Measurements from ENCODE around the gene C16orf78. TPM values are rescaled to one million over a fixed set of nuclear protein-coding genes. Genes with fewer than 3 reads are reported as not detected.

Gene C16orf78
- polyA plus RNA-seq, 1 donor from 2014 or later: not detected

GRCh38 chr16:49337814-49338350, 35.7 kb upstream of the C16orf78 start:
- Histone ChIP-seq H3K9ac (ENCODE audit: low read length) (no peak overlapping the region), H3K9me3 (ENCODE audit: low read length) (no peaks in the 10 kb centered on the region), H3K79me2 (replicated peaks; ENCODE audit: insufficient read depth, low read length) (no peaks in the 10 kb centered on the region), H3K4me2 (ENCODE audit: low read length) (no peak overlapping the region), H3K9me2 (ENCODE audit: insufficient read depth, low read length) (no peaks in the 10 kb centered on the region), H4K20me1 (ENCODE audit: insufficient read depth) (no peaks in the 10 kb centered on the region), H3K27me3 (ENCODE audit: insufficient read depth, low read depth, low read length) (no peaks in the 10 kb centered on the region), H3K4me3 (ENCODE audit: low read length) (no peak overlapping the region), H2AFZ (ENCODE audit: low read depth, low read length) (no peak overlapping the region), H3F3A (ENCODE audit: insufficient read depth, low read length, poor library complexity, severe bottlenecking) (no peaks in the 10 kb centered on the region), H3K27ac (ENCODE audit: low read length) (no peak overlapping the region), H3K36me3 (ENCODE audit: insufficient read depth, low read length) (no peaks in the 10 kb centered on the region)
- TF ChIP-seq POLR2AphosphoS5 (IDR thresholded peaks at IDR 0.05): no peak
- no peak for TF ChIP-seq MXI1 (conservative IDR thresholded peaks at IDR 0.05; ENCODE audit: poor library complexity, severe bottlenecking)
- TF ChIP-seq RAD21 (conservative IDR thresholded peaks at IDR 0.05): no peak
- no peak for TF ChIP-seq TAF1 (IDR thresholded peaks at IDR 0.05; ENCODE audit: low read depth)
- TF ChIP-seq SMC3 (conservative IDR thresholded peaks at IDR 0.05; ENCODE audit: poor library complexity): no peak
- no peak for TF ChIP-seq REST (IDR thresholded peaks at IDR 0.05; ENCODE audit: borderline replicate concordance)
- no peak for TF ChIP-seq EZH2 (IDR thresholded peaks at IDR 0.05; ENCODE audit: borderline replicate concordance, insufficient read depth, low read length, poor library complexity, severe bottlenecking)
- TF ChIP-seq, protein P1, sequence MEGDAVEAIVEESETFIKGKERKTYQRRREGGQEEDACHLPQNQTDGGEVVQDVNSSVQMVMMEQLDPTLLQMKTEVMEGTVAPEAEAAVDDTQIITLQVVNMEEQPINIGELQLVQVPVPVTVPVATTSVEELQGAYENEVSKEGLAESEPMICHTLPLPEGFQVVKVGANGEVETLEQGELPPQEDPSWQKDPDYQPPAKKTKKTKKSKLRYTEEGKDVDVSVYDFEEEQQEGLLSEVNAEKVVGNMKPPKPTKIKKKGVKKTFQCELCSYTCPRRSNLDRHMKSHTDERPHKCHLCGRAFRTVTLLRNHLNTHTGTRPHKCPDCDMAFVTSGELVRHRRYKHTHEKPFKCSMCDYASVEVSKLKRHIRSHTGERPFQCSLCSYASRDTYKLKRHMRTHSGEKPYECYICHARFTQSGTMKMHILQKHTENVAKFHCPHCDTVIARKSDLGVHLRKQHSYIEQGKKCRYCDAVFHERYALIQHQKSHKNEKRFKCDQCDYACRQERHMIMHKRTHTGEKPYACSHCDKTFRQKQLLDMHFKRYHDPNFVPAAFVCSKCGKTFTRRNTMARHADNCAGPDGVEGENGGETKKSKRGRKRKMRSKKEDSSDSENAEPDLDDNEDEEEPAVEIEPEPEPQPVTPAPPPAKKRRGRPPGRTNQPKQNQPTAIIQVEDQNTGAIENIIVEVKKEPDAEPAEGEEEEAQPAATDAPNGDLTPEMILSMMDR (IDR thresholded peaks at IDR 0.05; ENCODE audit: poor library complexity, severe bottlenecking): no peak
- no peak for TF ChIP-seq EP300 (conservative IDR thresholded peaks at IDR 0.05; ENCODE audit: poor library complexity, severe bottlenecking)

GRCh38 chr16:49338611-49339265, 34.9 kb upstream of the C16orf78 start:
- TF ChIP-seq EZH2 (IDR thresholded peaks at IDR 0.05; ENCODE audit: borderline replicate concordance, insufficient read depth, low read length, poor library complexity, severe bottlenecking) (no peak), SMC3 (conservative IDR thresholded peaks at IDR 0.05; ENCODE audit: poor library complexity) (no peak), EP300 (conservative IDR thresholded peaks at IDR 0.05; ENCODE audit: poor library complexity, severe bottlenecking) (no peak), TAF1 (IDR thresholded peaks at IDR 0.05; ENCODE audit: low read depth) (no peak), MXI1 (conservative IDR thresholded peaks at IDR 0.05; ENCODE audit: poor library complexity, severe bottlenecking) (no peak), REST (IDR thresholded peaks at IDR 0.05; ENCODE audit: borderline replicate concordance) (no peak), RAD21 (conservative IDR thresholded peaks at IDR 0.05) (no peak), POLR2AphosphoS5 (IDR thresholded peaks at IDR 0.05) (no peak)
- TF ChIP-seq, protein P1 (IDR thresholded peaks at IDR 0.05; ENCODE audit: poor library complexity, severe bottlenecking): no peak

More at GRCh38 chr16:49338611-49339265, 34.9 kb upstream of the C16orf78 start:
- Histone ChIP-seq H4K20me1 (ENCODE audit: insufficient read depth) (no peaks in the 10 kb centered on the region), H2AFZ (ENCODE audit: low read depth, low read length) (no peak overlapping the region), H3K27me3 (ENCODE audit: insufficient read depth, low read depth, low read length) (no peaks in the 10 kb centered on the region), H3K36me3 (ENCODE audit: insufficient read depth, low read length) (no peaks in the 10 kb centered on the region), H3K9ac (ENCODE audit: low read length) (no peak overlapping the region), H3K9me3 (ENCODE audit: low read length) (no peaks in the 10 kb centered on the region), H3K4me3 (ENCODE audit: low read length) (no peak overlapping the region), H3K4me2 (ENCODE audit: low read length) (no peak overlapping the region), H3K79me2 (replicated peaks; ENCODE audit: insufficient read depth, low read length) (no peaks in the 10 kb centered on the region), H3F3A (ENCODE audit: insufficient read depth, low read length, poor library complexity, severe bottlenecking) (no peaks in the 10 kb centered on the region), H3K27ac (ENCODE audit: low read length) (no peak overlapping the region), H3K9me2 (ENCODE audit: insufficient read depth, low read length) (no peaks in the 10 kb centered on the region)

Measured in neural cell (in vitro differentiated cells).